GM18870 (cell line): ENCODE measurements around the gene GRAMD1A.

Experiments used
- ATAC-seq: cut with Tn5 transposase; IDR thresholded peaks from one replicate; pipeline ENCODE4 v1.9.1; 2021; ENCODE audit warnings: moderate library complexity; ENCODE audit not compliant: unreplicated experiment

The GRAMD1A gene

DNA sequence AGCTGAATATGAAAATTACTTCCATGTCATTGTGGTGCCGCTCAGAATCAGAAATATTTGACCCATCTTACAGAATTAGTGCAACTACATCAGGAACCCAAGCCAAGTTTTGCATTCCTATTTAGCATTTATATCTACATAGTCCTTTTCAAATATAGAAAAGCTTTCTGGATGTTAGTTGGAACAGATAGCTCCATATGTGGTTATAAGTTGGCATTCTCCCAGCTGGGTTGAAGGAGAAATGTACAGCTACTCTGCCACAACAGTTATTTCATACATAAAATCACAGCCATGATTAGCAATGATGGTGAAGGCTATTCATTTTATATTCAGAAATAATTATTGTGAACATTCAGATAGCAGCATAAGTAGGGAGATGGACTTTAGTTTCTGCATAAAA is 69.6 kb downstream of the GRAMD1A start:
- no peak for ATAC-seq

DNA sequence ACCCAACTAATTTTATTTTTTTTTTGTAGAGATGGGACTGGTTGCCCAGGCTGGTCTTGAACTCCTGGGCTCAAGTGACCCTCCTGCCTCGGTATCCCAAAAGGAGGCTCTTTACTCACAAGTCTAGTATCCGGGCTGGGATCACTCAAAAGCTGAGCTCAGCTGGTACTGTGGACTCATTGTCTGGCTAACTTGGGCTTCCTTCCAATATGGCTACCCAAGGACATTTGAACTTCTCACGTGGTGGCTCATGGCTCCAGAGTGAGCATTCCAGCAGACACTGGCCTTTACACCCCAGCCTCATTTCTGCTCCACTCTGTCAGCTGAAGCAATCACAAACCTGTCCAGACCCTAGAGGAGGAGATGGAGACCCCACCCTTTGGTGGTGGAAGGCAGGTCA is 70.3 kb downstream of the GRAMD1A start:
- ATAC-seq = no peak

DNA sequence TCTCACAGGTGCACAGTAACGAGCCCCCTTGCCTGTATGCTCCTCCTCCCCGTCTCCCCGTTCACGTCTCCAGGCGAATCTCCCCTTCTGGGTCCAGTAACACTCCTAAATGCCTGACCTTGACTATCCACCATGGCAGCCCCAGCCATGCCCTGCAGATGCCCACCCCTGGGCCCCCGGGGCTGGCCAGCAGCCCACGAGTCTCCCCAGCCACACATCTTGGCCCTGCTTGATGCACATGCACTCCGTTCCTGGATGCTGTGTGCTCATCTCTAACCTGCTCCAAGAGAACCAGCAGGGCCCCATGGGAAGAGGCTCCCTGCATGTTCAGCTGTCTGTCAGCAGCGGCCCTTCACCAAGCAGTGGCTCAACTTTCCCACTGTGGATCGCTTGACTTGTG is 73.4 kb downstream of the GRAMD1A start:
- no peak for ATAC-seq

DNA sequence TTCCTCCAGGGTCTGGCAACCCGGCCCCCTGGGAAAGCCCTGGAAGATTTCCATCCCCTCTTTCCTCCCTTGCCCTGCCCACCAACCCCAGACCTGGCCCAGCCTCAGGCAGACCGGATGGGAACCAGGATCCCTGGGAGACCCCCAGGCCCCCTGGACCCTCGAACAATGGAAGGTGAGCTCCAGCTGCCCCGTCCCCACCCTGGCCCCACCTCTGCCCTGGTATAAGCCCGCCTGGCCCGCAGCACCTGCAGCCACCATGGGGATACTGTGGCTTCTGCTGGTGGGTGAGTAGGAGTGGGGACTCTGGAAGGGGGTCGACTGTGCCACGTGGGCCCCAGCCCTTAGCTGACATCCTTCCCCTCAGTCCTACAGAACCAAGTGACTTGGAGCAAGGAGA is 73.8 kb downstream of the GRAMD1A start:
- ATAC-seq = no peak

DNA sequence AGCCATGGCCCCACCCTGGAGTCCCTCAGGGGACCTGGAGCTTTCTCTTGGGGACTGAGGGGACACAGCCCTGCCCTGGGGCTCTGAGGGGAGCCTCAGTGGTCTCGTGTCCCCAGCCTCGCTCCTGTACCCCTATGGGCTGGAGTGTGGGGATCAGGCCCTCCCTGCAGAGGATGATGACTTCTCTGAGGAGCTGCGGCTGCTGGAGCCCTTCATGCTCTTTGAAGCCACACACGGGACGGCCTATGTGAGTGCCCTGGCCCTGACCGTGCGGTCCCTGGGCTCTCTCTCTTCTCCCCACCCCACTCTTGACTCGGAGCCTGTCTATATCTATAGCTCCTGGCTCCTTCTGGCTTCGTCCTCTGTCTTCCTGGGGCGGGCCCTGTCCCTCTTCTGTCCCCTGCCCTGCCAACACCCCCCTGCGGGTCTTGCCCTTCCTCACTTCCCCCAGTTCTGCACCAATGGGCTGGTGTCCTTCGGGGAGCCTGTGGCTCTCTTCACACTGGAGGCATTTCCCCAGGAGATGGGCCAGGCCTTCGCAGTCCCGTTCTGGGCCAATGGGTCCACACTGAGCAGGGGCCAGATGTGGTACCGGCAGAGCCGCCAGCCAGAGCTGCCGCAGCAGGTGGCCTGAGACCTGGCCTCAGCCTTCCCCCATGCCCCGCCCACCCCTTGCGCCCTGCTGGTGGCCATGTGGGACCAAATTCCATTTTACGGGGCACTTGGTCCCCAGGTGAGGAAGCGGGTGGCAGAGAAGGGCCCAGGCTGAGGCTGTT is 74.5 kb downstream of the GRAMD1A start:
- ATAC-seq = no peak

DNA sequence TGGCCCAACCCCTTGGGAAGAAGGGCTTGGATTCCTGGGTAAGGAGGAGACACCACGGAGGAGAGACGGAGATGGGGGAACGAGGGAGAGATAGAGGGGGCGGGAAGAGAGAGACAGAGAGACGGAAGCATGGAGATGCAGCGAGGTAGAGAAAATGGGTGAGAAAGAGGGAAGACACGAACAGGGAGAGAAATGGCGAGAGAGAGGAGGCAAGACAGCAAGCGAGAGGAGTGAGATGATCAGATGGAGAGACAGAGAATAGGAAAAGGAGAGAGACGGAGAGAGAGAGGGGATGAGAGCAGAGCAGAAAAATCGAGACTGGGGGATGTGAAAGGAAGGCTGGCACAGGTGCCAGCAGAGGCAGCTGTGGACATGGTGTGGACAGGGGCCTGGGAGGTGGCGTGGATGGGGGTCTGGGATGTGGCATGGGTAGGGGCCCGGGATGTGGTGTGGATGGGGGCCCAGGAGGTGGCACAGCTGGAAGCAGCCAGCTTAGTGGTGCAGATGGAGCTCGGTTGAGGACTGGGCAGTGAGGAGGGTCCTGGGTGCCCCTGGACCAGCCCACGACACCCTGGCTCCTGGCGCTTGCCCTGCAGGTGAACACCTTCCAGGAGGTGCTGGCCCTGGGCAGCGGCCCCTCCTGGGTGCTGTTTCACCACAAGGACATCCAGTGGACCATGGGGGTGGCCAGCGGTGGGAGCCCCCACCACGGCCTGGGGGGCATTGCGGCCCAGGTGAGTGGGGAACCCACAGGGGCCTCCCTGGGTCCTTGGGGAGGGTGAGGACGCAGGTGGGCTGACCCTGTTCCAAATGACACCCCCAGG is 75.3 kb downstream of the GRAMD1A start:
- no peak for ATAC-seq

DNA sequence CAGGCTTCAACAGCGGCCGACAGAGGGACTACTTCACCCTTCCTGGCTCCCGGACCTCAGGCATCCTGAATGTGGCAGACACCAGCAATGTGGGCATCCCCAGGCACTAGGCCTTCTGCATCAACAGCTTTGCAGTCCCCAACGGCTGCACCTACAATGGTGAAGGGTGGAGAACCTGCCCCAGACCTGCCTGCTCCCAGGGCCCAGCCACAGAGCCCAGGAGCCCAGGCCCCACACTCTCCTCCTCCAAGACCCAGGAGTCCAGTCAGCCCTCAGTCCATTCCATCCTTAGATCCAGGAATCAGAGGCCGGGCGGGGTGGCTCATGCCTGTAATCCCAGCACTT is 75.9 kb downstream of the GRAMD1A start:
- ATAC-seq = no peak
